ENCODE data around the gene TCEA2.

GRCh38 chr20:64047046-64047389 lies 16.0 kb upstream of the TCEA2 start:
- no peak for TF ChIP-seq CTCF (conservative IDR thresholded peaks at IDR 0.05 in 1 of 2, IDR thresholded peaks at IDR 0.05 in 1 of 2; ENCODE audit: low read depth in 1 of 2, low read length in 2 of 2)
- no peak for TF ChIP-seq EZH2 (IDR thresholded peaks at IDR 0.05; ENCODE audit: low read length, missing control alignments)

Data from fibroblast of lung (primary cell).